Measurements from ENCODE around the gene NFATC3.

DNA sequence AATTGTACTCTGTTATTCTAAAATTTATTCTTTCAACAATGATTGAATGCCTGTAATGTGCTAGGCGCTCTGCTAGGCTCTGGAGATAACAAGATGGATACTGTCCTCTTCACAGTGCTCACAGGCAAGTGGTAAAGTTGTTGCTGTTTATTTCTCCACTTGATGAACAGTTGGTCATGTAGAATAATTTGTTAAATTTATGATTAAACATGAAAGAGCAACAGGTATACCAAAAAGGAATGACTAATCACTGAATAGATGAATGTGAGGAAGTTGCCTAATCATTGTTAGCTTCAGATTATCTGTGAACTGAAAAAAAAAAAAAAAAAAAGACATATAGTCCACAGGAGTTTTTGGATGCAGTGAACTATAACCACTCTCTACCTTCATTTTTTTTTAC lies 62.3 kb downstream of the NFATC3 start:
- TF ChIP-seq, protein P1, sequence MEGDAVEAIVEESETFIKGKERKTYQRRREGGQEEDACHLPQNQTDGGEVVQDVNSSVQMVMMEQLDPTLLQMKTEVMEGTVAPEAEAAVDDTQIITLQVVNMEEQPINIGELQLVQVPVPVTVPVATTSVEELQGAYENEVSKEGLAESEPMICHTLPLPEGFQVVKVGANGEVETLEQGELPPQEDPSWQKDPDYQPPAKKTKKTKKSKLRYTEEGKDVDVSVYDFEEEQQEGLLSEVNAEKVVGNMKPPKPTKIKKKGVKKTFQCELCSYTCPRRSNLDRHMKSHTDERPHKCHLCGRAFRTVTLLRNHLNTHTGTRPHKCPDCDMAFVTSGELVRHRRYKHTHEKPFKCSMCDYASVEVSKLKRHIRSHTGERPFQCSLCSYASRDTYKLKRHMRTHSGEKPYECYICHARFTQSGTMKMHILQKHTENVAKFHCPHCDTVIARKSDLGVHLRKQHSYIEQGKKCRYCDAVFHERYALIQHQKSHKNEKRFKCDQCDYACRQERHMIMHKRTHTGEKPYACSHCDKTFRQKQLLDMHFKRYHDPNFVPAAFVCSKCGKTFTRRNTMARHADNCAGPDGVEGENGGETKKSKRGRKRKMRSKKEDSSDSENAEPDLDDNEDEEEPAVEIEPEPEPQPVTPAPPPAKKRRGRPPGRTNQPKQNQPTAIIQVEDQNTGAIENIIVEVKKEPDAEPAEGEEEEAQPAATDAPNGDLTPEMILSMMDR (IDR thresholded peaks at IDR 0.05), result no peak
- TF ChIP-seq POLR2A (IDR thresholded peaks at IDR 0.05), result no peak

All from uterus (tissue), 2 donors.